Caco-2 (cell line): Measurements from ENCODE around the gene TTC8. TPM values are rescaled to one million over a fixed set of nuclear protein-coding genes. Genes with fewer than 3 reads are reported as not detected.

Experiments used
- BruUV-seq: library from RNA; stranded (reverse); fragments of 400-500 nt; replicated peaks from 2 replicates; lab custom pipeline; 2021; lab: Mats Ljungman, UMichigan
- CTCF ChIA-PET: fragments of 300-600 bp; sonication (Branson Sonifier 250); formaldehyde crosslinking; loops from one replicate; lab custom pipeline; 2022; ENCODE audit warnings: antibody characterized with exemption; lab: Charles Lee
- POLR2A ChIA-PET: fragments of 300-600 bp; sonication (Branson Sonifier 250); formaldehyde crosslinking; loops from one replicate; lab custom pipeline; 2022; ENCODE audit warnings: antibody characterized with exemption; lab: Charles Lee
- DNase-seq, 2 experiments: peaks; one replicate each; pipeline versions ENCODE4 v3.0.0 to v3.0.0-alpha.2; 2020 to 2022
- H3K27me3 ChIP-seq: replicated peaks from 2 replicates; pipeline ENCODE4 v1.6.0; 2011; ENCODE audit warnings: low read length; ENCODE audit not compliant: control insufficient read depth, insufficient read depth
- H3K36me3 ChIP-seq: 2 replicates; pipeline ENCODE4 v1.5.1; 2011; ENCODE audit warnings: low read length; ENCODE audit not compliant: control insufficient read depth, insufficient read depth
- H3K4me1 ChIP-seq: fragments of 250-450 bp; sonication (Bioruptor Pico); 2 replicates; pipeline ENCODE4 v1.5.1; 2020; ENCODE audit warnings: mild to moderate bottlenecking
- H3K4me3 ChIP-seq: 2 replicates; pipeline ENCODE4 v1.5.1; 2011; ENCODE audit warnings: low read depth, mild to moderate bottlenecking, control low read depth, low read length
- H3K9me3 ChIP-seq: fragments of 250-450 bp; sonication (Bioruptor Pico); 2 replicates; pipeline ENCODE4 v1.5.1; 2020; ENCODE audit warnings: mild to moderate bottlenecking, moderate library complexity
- H3K27ac Mint-ChIP-seq: one replicate; pipeline ENCODE4 v1.8.0; 2022; ENCODE audit warnings: mixed read lengths; ENCODE audit not compliant: unreplicated experiment
- H3K27me3 Mint-ChIP-seq: one replicate; pipeline ENCODE4 v1.8.0; 2022; ENCODE audit warnings: mixed read lengths; ENCODE audit not compliant: insufficient read depth, unreplicated experiment
- H3K36me3 Mint-ChIP-seq: one replicate; pipeline ENCODE4 v1.8.0; 2022; ENCODE audit warnings: mild to moderate bottlenecking, mixed read lengths; ENCODE audit not compliant: insufficient read depth, unreplicated experiment
- H3K4me1 Mint-ChIP-seq: one replicate; pipeline ENCODE4 v1.8.0; 2022; ENCODE audit warnings: low read depth, mixed read lengths; ENCODE audit not compliant: unreplicated experiment
- H3K4me3 Mint-ChIP-seq: one replicate; pipeline ENCODE4 v1.8.0; 2022; ENCODE audit warnings: mild to moderate bottlenecking, moderate library complexity, mixed read lengths; ENCODE audit not compliant: unreplicated experiment
- H3K9me3 Mint-ChIP-seq: one replicate; pipeline ENCODE4 v1.8.0; 2022; ENCODE audit warnings: mixed read lengths; ENCODE audit not compliant: unreplicated experiment
- intact Hi-C: fragments of 100-400 bp; cut with micrococcal nuclease; formaldehyde crosslinking; loops from one replicate; pipeline ENCODE4 v1.10.0; 2022; ENCODE audit not compliant: unreplicated experiment
- total RNA-seq: library from RNA; stranded (reverse); gene quantifications from 2 replicates; pipeline ENCODE4 v1.2.3, GENCODE V29; 2022
- TF ChIP-seq, protein P1 (sequence below), 2 experiments: fragments of 200-600 bp in 1 of 2; IDR thresholded peaks; 1 replicate in 1 of 2; 2 replicates in 1 of 2; pipeline versions ENCODE4 v1.5.1 to v1.8.0; 2011 to 2022; ENCODE audit warnings: antibody characterized with exemption in 1 of 2, control low read depth in 1 of 2, inconsistent platforms in 1 of 2, low read depth in 1 of 2, low read length in 1 of 2, mild to moderate bottlenecking in 1 of 2, moderate library complexity in 1 of 2; ENCODE audit not compliant: insufficient read depth in 1 of 2, severe bottlenecking in 1 of 2, unreplicated experiment in 1 of 2

TTC8 gene
- total RNA-seq, 1 experiment from 2014 or later, result 13.6 TPM

DNA sequence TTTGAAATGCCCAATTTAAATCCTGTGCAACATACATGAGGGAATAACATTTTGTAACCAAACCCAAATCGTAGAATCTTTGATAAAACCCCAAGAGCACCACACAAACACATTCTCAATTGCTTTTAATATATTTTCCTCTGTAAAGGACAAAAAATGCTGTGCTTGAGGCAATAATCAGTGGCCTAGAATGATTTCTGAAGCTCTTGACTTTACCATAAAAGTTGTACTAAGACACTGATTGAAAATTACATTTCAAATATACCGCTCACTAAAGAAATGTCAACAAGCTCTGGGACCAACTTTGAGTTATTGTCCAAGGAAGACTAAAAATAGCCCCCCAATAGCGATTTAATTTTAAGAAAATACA is 33.2 kb upstream of the TTC8 start:
- intact Hi-C loops, result loop anchor here (5.0 kb wide), 2 partner anchors 221 to 561 kb away; no protein-coding TSS in a partner anchor
- Histone ChIP-seq H3K4me1 (no peaks in the 10 kb centered on the region), H3K9me3 (no peaks in the 10 kb centered on the region), H3K36me3 (no peaks in the 10 kb centered on the region), H3K4me3 (no peak overlapping the region), H3K27me3 (no peaks in the 10 kb centered on the region)
- Mint-ChIP-seq H3K27ac (no peak overlapping the region), H3K4me3 (no peak overlapping the region), H3K4me1 (no peaks in the 10 kb centered on the region), H3K9me3 (peaks cover 9% of the 10 kb centered on the region), H3K36me3 (no peaks in the 10 kb centered on the region), H3K27me3 (peaks cover 4% of the 10 kb centered on the region)
- ChIA-PET POLR2A (no interaction called here), CTCF (no interaction called here)
- no TSS peak for BruUV-seq
- no peak for DNase-seq
- TF ChIP-seq, protein P1, sequence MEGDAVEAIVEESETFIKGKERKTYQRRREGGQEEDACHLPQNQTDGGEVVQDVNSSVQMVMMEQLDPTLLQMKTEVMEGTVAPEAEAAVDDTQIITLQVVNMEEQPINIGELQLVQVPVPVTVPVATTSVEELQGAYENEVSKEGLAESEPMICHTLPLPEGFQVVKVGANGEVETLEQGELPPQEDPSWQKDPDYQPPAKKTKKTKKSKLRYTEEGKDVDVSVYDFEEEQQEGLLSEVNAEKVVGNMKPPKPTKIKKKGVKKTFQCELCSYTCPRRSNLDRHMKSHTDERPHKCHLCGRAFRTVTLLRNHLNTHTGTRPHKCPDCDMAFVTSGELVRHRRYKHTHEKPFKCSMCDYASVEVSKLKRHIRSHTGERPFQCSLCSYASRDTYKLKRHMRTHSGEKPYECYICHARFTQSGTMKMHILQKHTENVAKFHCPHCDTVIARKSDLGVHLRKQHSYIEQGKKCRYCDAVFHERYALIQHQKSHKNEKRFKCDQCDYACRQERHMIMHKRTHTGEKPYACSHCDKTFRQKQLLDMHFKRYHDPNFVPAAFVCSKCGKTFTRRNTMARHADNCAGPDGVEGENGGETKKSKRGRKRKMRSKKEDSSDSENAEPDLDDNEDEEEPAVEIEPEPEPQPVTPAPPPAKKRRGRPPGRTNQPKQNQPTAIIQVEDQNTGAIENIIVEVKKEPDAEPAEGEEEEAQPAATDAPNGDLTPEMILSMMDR (IDR thresholded peaks at IDR 0.05; ENCODE audit: insufficient read depth in 1 of 2, low read depth in 1 of 2, low read length in 1 of 2, severe bottlenecking in 1 of 2, unreplicated experiment in 1 of 2), result no peak

DNA sequence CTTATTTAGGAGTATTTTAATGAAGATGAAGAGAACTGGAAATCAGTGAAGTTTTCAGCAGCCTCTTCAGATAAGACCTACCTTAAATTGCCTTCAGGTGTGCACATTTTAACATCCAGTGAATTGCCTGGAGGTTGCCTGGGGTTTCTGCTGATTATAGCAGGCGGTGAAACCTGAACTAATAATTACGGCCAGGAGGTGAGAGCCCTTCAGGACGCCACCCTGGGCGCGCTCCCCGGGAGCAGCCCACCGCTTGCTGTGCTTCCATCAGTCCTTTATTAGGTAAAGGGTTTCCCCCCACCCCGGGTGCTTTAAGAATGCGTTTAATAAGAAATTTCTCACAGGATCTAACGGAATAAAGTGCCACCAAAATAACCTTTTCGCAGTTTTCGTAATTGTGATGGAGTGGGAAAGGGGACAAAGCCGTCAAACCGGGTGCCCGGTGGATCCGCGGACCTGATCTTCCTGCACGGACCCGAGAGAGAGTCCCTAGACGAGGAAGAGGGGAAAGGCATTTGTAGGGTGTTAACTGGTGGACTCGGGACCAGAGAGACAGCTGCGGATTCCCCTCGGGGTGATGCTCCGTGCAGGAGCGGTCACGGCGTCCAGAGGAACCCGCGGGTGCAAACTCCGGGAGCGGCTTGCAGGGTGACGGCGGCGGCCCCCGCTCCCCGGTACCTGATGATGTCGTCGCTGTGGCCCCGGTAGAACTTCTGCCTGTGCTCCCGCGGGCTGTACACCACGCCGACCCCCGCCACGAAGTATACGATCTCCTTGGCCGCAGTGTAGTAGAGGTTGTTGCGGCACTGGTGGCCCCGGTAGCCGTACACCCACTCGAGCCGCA is 32.6 kb upstream of the TTC8 start:
- intact Hi-C loops, result loop anchor here (2.0 to 5.0 kb wide), 4 partner anchors 33 to 560 kb away; partner anchors contain the start of gene TTC8
- Histone ChIP-seq H3K4me1 (no peaks in the 10 kb centered on the region), H3K27me3 (no peaks in the 10 kb centered on the region), H3K4me3 (peak overlapping the region; percentile 60), H3K9me3 (no peaks in the 10 kb centered on the region), H3K36me3 (no peaks in the 10 kb centered on the region)
- Mint-ChIP-seq H3K27ac (no peak overlapping the region), H3K36me3 (no peaks in the 10 kb centered on the region), H3K4me1 (no peaks in the 10 kb centered on the region), H3K4me3 (peak overlapping the region; percentile 67), H3K9me3 (peaks cover 3% of the 10 kb centered on the region), H3K27me3 (peaks cover 4% of the 10 kb centered on the region)
- peak in 1 of 2 experiments; percentile 13 for DNase-seq
- TF ChIP-seq, protein P1 (IDR thresholded peaks at IDR 0.05; ENCODE audit: insufficient read depth in 1 of 2, low read depth in 1 of 2, low read length in 1 of 2, severe bottlenecking in 1 of 2, unreplicated experiment in 1 of 2), result no peak
- ChIA-PET CTCF (interaction anchor here (1.0 to 1.4 kb wide), 2 partner anchors 10 to 33 kb away, joined by 3 to 5 read pairs; partner anchors contain the start of gene TTC8), POLR2A (no interaction called here)
- no TSS peak for BruUV-seq

DNA sequence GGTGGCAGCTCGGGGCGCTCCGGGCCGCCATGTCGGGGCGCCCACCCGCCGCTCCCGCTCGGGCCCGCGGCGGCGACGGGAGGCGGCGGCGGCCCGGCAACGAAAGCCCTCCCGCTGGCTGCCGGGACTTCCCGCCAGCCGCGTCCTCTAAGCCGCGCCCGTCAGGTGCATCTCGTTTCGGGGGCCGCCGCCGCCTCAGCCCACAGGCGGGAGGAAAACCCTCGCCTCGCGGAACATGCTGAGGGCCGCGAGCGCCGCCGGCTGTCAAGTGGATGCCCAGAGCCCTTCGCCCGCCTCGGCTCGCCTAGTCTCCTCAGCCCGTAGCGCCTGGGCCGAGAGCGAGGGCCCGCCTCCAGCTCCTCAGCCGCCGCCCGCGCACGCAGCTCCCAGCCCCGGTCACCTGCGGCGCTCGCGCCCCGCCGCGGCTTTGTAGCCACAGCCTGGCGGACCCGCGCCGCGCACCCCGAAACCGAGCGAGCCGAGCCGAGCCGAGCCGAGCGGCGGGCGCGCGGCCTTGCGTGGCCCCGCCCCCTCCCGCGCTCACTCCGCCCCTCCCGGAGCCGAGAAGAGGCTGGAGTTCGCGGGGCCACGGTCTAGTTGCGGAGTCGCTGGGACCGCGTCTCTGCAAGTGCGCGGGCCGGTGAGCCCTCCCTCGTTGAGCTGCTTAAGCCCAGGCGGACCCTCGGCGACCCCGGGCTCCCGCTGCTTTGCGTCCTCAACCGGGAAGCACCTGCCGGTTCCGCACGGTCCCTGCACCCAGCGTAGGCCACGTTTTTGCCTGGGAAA is 31.8 kb upstream of the TTC8 start, which contains the start of gene EML5:
Gene EML5, minus strand, starts transcription at position 481 of the 786 bp plus-strand sequence. Its CDS starts 450 bp downstream, at position 31.
- no peaks in the 10 kb centered on the region for H3K4me1 ChIP-seq
- Mint-ChIP-seq H3K27ac (no peak within 1 kb of the TSS), H3K9me3 (no peaks in the 10 kb centered on the region), H3K4me3 (peak within 1 kb of the TSS; percentile 67), H3K36me3 (no peaks in the 10 kb centered on the region), H3K27me3 (peaks cover 4% of the 10 kb centered on the region), H3K4me1 (no peaks in the 10 kb centered on the region)
- POLR2A ChIA-PET, result interaction anchor here (0.8 kb wide), 1 partner anchor 32 kb away, joined by 3 read pairs; no protein-coding TSS in a partner anchor
- peak within 1 kb of the TSS; percentile 60 for H3K4me3 ChIP-seq
- H3K36me3 ChIP-seq, result no peaks in the 10 kb centered on the region
- no peaks in the 10 kb centered on the region for H3K9me3 ChIP-seq
- intact Hi-C loops, result loop anchor here (2.0 to 5.0 kb wide), 4 partner anchors 32 to 560 kb away; partner anchors contain the start of gene TTC8
- no TSS peak for BruUV-seq
- DNase-seq, result peak; percentile 78 to 91
- no peaks in the 10 kb centered on the region for H3K27me3 ChIP-seq
- CTCF ChIA-PET, result interaction anchor here (0.6 to 1.4 kb wide), 3 partner anchors 9 to 32 kb away, joined by 3 to 5 read pairs (median 5); partner anchors contain the start of gene TTC8
- TF ChIP-seq, protein P1 (IDR thresholded peaks at IDR 0.05; ENCODE audit: insufficient read depth in 1 of 2, low read depth in 1 of 2, low read length in 1 of 2, severe bottlenecking in 1 of 2, unreplicated experiment in 1 of 2), result peak; percentile 3 to 37
